Thymus (tissue), 11 donors: ENCODE results near the gene ATP2A2. TPM values are rescaled to one million over a fixed set of nuclear protein-coding genes. Genes with fewer than 3 reads are reported as not detected.

Experiments
- DNase-seq, 9 donors: peaks; one replicate each; pipeline ENCODE4 v3.0.0-alpha.2; 2013; ENCODE audit warnings: low spot score in 9 of 9, low read depth in 6 of 9, missing footprints in 1 of 9
- H3K27ac ChIP-seq, 2 donors: one replicate each; pipeline ENCODE4 v1.5.1; 2013; ENCODE audit warnings: control low read depth in 1 of 2, low read depth in 1 of 2, low read length in 1 of 2, mild to moderate bottlenecking in 1 of 2, moderate library complexity in 1 of 2
- H3K27me3 ChIP-seq, 2 donors: one replicate each; pipeline ENCODE4 v1.5.1; 2013; ENCODE audit warnings: low read length in 1 of 2; ENCODE audit not compliant: control insufficient read depth in 2 of 2, insufficient read depth in 1 of 2
- H3K36me3 ChIP-seq, 2 donors: one replicate each; pipeline ENCODE4 v1.5.1; 2013; ENCODE audit warnings: low read length in 1 of 2, mild to moderate bottlenecking in 1 of 2, moderate library complexity in 1 of 2; ENCODE audit not compliant: control insufficient read depth in 2 of 2, insufficient read depth in 2 of 2
- H3K4me1 ChIP-seq, 2 donors: one replicate each; pipeline ENCODE4 v1.5.1; 2013; ENCODE audit warnings: low read length in 2 of 2; ENCODE audit not compliant: control insufficient read depth in 2 of 2, insufficient read depth in 2 of 2
- H3K4me3 ChIP-seq, 2 donors: one replicate each; pipeline ENCODE4 v1.5.1; 2013; ENCODE audit warnings: low read length in 2 of 2, control low read depth in 1 of 2, mild to moderate bottlenecking in 1 of 2
- H3K9me3 ChIP-seq, 2 donors: one replicate each; pipeline ENCODE4 v1.5.1; 2013; ENCODE audit warnings: low read length in 1 of 2, mild to moderate bottlenecking in 1 of 2; ENCODE audit not compliant: control insufficient read depth in 2 of 2, insufficient read depth in 1 of 2
- WGBS: extraction: QIAGEN DNeasy Blood & Tissue Kit; methylation state at CpG from one replicate; pipeline ENCODE4 v1.1.7; 2013; 5-methylcytosine and 5-hydroxymethylcytosine counted together
- polyA plus RNA-seq: library from polyadenylated mRNA; stranded (reverse); fragments of 200-250 nt; gene quantifications from one replicate; pipeline ENCODE4 v1.2.3, GENCODE V29; 2013
- total RNA-seq: library from RNA; stranded (reverse); fragments of 120-200 nt; gene quantifications from one replicate; pipeline ENCODE4 v1.2.4, GENCODE V29; 2013
- donor health status: healthy.

Gene ATP2A2
- total and polyA plus RNA-seq, 2 donors = 33.8 to 37.6 TPM

- no peaks in the 10 kb centered on the region for H3K4me1 ChIP-seq
- H3K36me3 ChIP-seq = peaks cover 17 to 44% of the 10 kb centered on the region in 2 donors
- H3K27me3 ChIP-seq = no peaks in the 10 kb centered on the region
- H3K9me3 ChIP-seq = no peaks in the 10 kb centered on the region
- DNase-seq = no peak
- no peak overlapping the region for H3K4me3 ChIP-seq
- no peak overlapping the region for H3K27ac ChIP-seq
- 95% methylated on average over 3 of the region's 3 CpGs for WGBS
Observed at GRCh38 chr12:110307372-110307771, 26.3 kb downstream of the ATP2A2 start.

DNA sequence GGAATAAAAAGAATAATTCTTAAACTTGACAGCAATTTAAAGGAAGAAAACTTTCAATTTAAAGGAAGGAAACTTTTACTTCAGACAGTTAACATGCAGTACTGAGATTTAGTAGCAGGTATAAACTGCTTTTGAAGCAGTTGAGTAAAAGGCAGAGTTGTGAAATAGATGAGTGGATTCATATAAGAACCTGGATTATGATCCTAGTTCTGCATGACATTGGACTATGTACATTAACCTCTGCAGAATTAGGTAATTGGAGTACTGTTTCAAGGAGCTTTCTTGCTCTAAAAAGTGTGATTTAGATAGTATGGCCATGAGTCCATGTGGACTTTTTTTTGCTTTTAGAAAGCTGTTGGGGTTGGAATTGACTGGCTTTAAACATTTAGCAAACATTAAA, 29.7 kb downstream of the ATP2A2 start:
- Histone ChIP-seq H3K4me1 (no peaks in the 10 kb centered on the region), H3K27ac (no peak overlapping the region), H3K9me3 (no peaks in the 10 kb centered on the region), H3K27me3 (no peaks in the 10 kb centered on the region), H3K36me3 (peaks cover 7 to 32% of the 10 kb centered on the region in 2 donors), H3K4me3 (no peak overlapping the region)
- no peak for DNase-seq

GRCh38 chr12:110311903-110312302, 30.9 kb downstream of the ATP2A2 start:
- no peaks in the 10 kb centered on the region for H3K4me1 ChIP-seq
- no peak overlapping the region for H3K4me3 ChIP-seq
- no peak for DNase-seq
- H3K27ac ChIP-seq = no peak overlapping the region
- 98% methylated on average over 6 of the region's 6 CpGs for WGBS
- H3K9me3 ChIP-seq = no peaks in the 10 kb centered on the region
- peaks cover 4 to 36% of the 10 kb centered on the region in 2 donors for H3K36me3 ChIP-seq
- H3K27me3 ChIP-seq = no peaks in the 10 kb centered on the region

GRCh38 chr12:110312581-110313360, 31.7 kb downstream of the ATP2A2 start:
- 96% methylated on average over 10 of the region's 10 CpGs for WGBS
- no peaks in the 10 kb centered on the region for H3K9me3 ChIP-seq
- peak overlapping the region in 1 of 2 donors; percentile 60 for H3K27ac ChIP-seq
- H3K4me1 ChIP-seq = no peaks in the 10 kb centered on the region
- H3K4me3 ChIP-seq = no peak overlapping the region
- H3K27me3 ChIP-seq = no peaks in the 10 kb centered on the region
- no peak for DNase-seq
- H3K36me3 ChIP-seq = peaks cover 3 to 38% of the 10 kb centered on the region in 2 donors

DNA sequence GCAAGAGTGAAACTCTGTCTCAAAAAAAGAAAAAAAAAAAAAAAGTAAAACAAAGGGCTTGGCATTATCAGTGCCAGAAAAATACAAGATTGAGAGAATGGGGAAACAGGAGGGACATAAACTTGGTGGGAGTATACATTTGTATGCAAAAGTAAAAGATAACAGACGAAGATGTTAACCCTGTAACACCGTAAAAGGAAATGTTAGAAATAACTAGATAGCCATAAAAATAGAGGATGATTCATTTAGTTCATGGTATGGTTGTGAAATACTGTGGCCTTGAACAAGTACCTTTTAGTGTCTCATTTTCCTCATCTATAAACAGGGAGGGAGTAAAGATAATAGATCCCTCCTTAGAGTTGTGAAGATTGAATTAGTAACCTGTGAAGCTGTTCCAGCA, 33.3 kb downstream of the ATP2A2 start:
- WGBS = 94% methylated on average over 2 of the region's 2 CpGs
- Histone ChIP-seq H3K4me1 (no peaks in the 10 kb centered on the region), H3K27me3 (no peaks in the 10 kb centered on the region), H3K9me3 (no peaks in the 10 kb centered on the region), H3K4me3 (no peak overlapping the region), H3K27ac (no peak overlapping the region), H3K36me3 (peaks cover 3 to 46% of the 10 kb centered on the region in 2 donors)
- DNase-seq = no peak

DNA sequence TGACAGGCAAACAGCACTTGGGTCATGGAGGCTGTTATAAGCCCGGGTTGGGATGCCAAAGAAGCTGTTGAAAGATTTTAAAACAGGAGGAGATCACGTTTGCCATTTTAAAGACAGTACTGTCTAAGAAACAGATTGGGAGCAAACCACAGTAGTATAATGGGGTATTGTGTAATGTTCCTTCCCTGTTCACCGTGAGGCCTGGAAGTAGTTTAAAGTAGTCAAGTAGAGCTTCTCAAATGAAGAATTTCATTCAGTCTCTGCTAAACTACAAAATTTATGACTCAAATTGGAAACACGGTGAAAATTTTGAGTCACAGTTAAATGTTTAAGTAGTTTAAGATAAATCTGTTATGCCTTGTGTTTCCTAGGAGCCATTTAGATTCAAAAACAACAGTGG, 35.8 kb downstream of the ATP2A2 start:
- 92% methylated on average over 4 of the region's 4 CpGs for WGBS
- Histone ChIP-seq H3K4me1 (no peaks in the 10 kb centered on the region), H3K4me3 (no peak overlapping the region), H3K27ac (no peak overlapping the region), H3K9me3 (no peaks in the 10 kb centered on the region), H3K36me3 (peaks cover 0 to 42% of the 10 kb centered on the region in 2 donors), H3K27me3 (no peaks in the 10 kb centered on the region)
- DNase-seq = no peak

DNA sequence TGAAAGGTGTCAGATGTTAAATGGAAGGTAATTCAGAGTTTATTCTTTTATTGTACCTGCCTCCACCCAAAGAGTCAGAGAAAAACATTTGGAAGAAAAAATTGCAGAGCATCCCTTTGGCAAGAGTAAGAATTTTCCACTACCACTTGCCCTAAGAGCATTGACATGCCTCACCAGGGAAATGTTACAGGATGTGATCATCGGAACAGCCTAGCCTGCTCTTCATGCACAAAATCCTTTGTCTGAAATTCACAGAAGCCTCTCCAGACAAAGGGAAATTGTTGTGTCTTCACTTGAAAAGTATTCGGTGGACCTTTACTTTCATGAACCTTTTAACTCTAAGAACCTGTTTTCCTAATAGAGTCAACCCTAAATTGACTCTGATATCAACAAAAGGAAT, 36.9 kb downstream of the ATP2A2 start:
- no peaks in the 10 kb centered on the region for H3K9me3 ChIP-seq
- WGBS = 95% methylated on average over 2 of the region's 2 CpGs
- no peak overlapping the region for H3K4me3 ChIP-seq
- no peaks in the 10 kb centered on the region for H3K27me3 ChIP-seq
- no peak overlapping the region for H3K27ac ChIP-seq
- DNase-seq = no peak
- H3K36me3 ChIP-seq = peaks cover 0 to 45% of the 10 kb centered on the region in 2 donors
- H3K4me1 ChIP-seq = no peaks in the 10 kb centered on the region

DNA sequence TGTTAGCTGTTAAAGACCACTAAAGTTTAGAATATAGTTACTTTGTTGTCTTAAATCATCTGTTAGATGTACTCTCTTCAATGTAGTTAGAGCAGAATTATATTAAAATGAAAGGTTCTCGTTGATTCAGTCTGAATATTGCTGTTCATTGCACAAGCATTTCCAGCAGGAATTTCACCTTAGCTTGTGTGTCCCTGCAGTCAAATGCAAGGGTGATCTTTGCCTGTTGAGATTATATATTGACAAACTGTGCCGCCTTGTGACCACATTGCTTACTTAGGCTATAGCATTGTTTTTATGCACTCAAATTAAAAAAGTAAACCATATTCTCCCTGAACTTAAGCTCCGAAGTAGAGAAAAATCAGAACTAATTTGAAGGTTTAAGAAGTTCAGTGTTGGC, 39.5 kb downstream of the ATP2A2 start:
- H3K36me3 ChIP-seq = peaks cover 14 to 60% of the 10 kb centered on the region in 2 donors
- no peak for DNase-seq
- H3K4me1 ChIP-seq = no peaks in the 10 kb centered on the region
- H3K4me3 ChIP-seq = no peak overlapping the region
- WGBS = 98% methylated on average over 3 of the region's 3 CpGs
- H3K9me3 ChIP-seq = no peaks in the 10 kb centered on the region
- no peaks in the 10 kb centered on the region for H3K27me3 ChIP-seq
- H3K27ac ChIP-seq = no peak overlapping the region

- DNase-seq = no peak
Observed at GRCh38 chr12:110329710-110330109, 48.7 kb downstream of the ATP2A2 start.

More at GRCh38 chr12:110329710-110330109, 48.7 kb downstream of the ATP2A2 start:
- Histone ChIP-seq H3K9me3 (no peaks in the 10 kb centered on the region), H3K36me3 (peaks cover 38 to 83% of the 10 kb centered on the region in 2 donors), H3K27me3 (no peaks in the 10 kb centered on the region), H3K4me1 (no peaks in the 10 kb centered on the region), H3K27ac (no peak overlapping the region), H3K4me3 (no peak overlapping the region)
- 98% methylated on average over 4 of the region's 4 CpGs for WGBS
